Naive thymus-derived CD4-positive, alpha-beta T cell (primary cell): Measurements from ENCODE around the gene YEATS2. TPM values are rescaled to one million over a fixed set of nuclear protein-coding genes. Genes with fewer than 3 reads are reported as not detected.

ENCODE experiments used
- ATAC-seq: fragments of 150-1000 bp; cut with Tn5 transposase; 2 replicates; pipeline ENCODE4 v1.10.0; 2021; ENCODE audit warnings: mild to moderate bottlenecking, moderate library complexity
- CTCF ChIA-PET: fragments of 350-600 bp; sonication (Branson Sonifier 250); formaldehyde crosslinking; loops from one replicate; lab custom pipeline; 2021; ENCODE audit warnings: antibody characterized with exemption; lab: Charles Lee
- POLR2A ChIA-PET: fragments of 350-600 bp; sonication (Branson Sonifier 250); formaldehyde crosslinking; loops from one replicate; lab custom pipeline; 2021; ENCODE audit warnings: antibody characterized with exemption, inconsistent platforms; lab: Charles Lee
- DNase-seq, 9 donors: peaks; one replicate each; pipeline versions ENCODE4 v3.0.0 to v3.0.0-alpha.2; 2020 to 2022; ENCODE audit warnings: mixed read lengths in 1 of 9
- H3K27ac ChIP-seq: one replicate; pipeline ENCODE4 v1.7.0; 2013; ENCODE audit warnings: mild to moderate bottlenecking, low read depth, low read length, moderate library complexity
- H3K27me3 ChIP-seq, 2 donors: one replicate each; pipeline ENCODE4 v1.7.0; 2013; ENCODE audit warnings: low read length in 2 of 2, mild to moderate bottlenecking in 2 of 2, moderate library complexity in 2 of 2; ENCODE audit not compliant: control insufficient read depth in 2 of 2, insufficient read depth in 2 of 2
- H3K36me3 ChIP-seq, 3 experiments: 1 replicate in 2 of 3; 2 replicates in 1 of 3; pipeline ENCODE4 v1.7.0; 2013; ENCODE audit warnings: low read length in 3 of 3, mild to moderate bottlenecking in 3 of 3, moderate library complexity in 1 of 3; ENCODE audit not compliant: insufficient read depth in 3 of 3, control insufficient read depth in 2 of 3
- H3K4me1 ChIP-seq, 2 donors: one replicate each; pipeline ENCODE4 v1.7.0; 2013; ENCODE audit warnings: low read length in 2 of 2, mild to moderate bottlenecking in 2 of 2, moderate library complexity in 1 of 2; ENCODE audit not compliant: control insufficient read depth in 2 of 2, insufficient read depth in 2 of 2
- H3K4me3 ChIP-seq: 2 replicates; pipeline ENCODE4 v1.7.0; 2013; ENCODE audit warnings: mild to moderate bottlenecking, low read length
- H3K9me3 ChIP-seq, 3 experiments: 1 replicate in 2 of 3; 2 replicates in 1 of 3; pipeline ENCODE4 v1.7.0; 2013; ENCODE audit warnings: low read length in 3 of 3; ENCODE audit not compliant: control insufficient read depth in 2 of 3
- H3K27ac Mint-ChIP-seq, 9 donors: one replicate each; pipeline ENCODE4 v1.8.0; 2020 to 2022; ENCODE audit warnings: mixed read lengths in 9 of 9, mild to moderate bottlenecking in 8 of 9, moderate library complexity in 5 of 9, inconsistent platforms in 2 of 9
- H3K27me3 Mint-ChIP-seq, 5 donors: one replicate each; pipeline ENCODE4 v1.8.0; 2021 to 2022; ENCODE audit warnings: mixed read lengths in 5 of 5, mild to moderate bottlenecking in 1 of 5
- H3K36me3 Mint-ChIP-seq, 5 donors: one replicate each; pipeline ENCODE4 v1.8.0; 2020 to 2022; ENCODE audit warnings: mixed read lengths in 5 of 5, mild to moderate bottlenecking in 3 of 5, inconsistent platforms in 1 of 5
- H3K4me1 Mint-ChIP-seq, 7 donors: one replicate each; pipeline ENCODE4 v1.8.0; 2020 to 2022; ENCODE audit warnings: mixed read lengths in 7 of 7, mild to moderate bottlenecking in 3 of 7, inconsistent platforms in 1 of 7
- H3K4me3 Mint-ChIP-seq, 10 donors: one replicate each; pipeline ENCODE4 v1.8.0; 2020 to 2022; ENCODE audit warnings: mild to moderate bottlenecking in 10 of 10, mixed read lengths in 10 of 10, moderate library complexity in 6 of 10, inconsistent platforms in 2 of 10
- H3K9me3 Mint-ChIP-seq, 11 donors: one replicate each; pipeline ENCODE4 v1.8.0; 2020 to 2022; ENCODE audit warnings: mixed read lengths in 11 of 11, mild to moderate bottlenecking in 4 of 11, inconsistent platforms in 1 of 11, moderate library complexity in 1 of 11
- intact Hi-C, 2 donors: fragments of 100-400 bp; cut with micrococcal nuclease; formaldehyde crosslinking; loops; one replicate each; pipeline ENCODE4 v1.15.1; 2023
- polyA plus RNA-seq, 2 donors: library from polyadenylated mRNA; unstranded; fragments of 300-500 nt; fragmentation: Illumina TruSeq; gene quantifications; one replicate each; pipeline ENCODE4 v1.2.3, GENCODE V29; 2021
- total RNA-seq, 6 experiments: library from RNA in 5 of 6; stranded (reverse) in 5 of 6; gene quantifications; 1 replicate in 5 of 6; 2 replicates in 1 of 6; pipeline ENCODE4 v1.2.3 and lab custom pipeline; 2021 to 2026

YEATS2 gene
- total and polyA plus RNA-seq, 7 experiments from 2014 or later, result 5.5 to 61.4 (median 21.0) TPM

DNA sequence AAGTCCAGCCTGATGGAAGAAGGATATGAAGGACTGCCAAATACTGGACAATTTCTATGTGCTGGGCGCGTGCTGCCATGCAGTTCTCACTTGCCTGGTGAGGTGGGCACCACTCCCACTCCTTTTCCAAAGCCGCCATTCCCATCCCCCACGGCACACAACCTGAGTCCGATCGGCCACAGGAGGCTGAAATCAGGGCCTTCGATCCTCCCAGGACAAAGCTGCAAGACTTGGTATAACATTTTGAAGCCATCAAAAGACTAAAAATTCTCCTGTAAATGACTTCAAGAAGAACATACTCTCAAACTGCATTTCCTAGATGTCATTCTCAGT, 130.9 kb downstream of the YEATS2 start:
- Histone ChIP-seq H3K36me3 (peaks cover 0 to 33% (median 4%) of the 10 kb centered on the region in 3 experiments), H3K4me1 (peaks cover 7 to 11% of the 10 kb centered on the region in 2 donors), H3K27ac (no peak overlapping the region), H3K9me3 (no peaks in the 10 kb centered on the region), H3K4me3 (no peak overlapping the region), H3K27me3 (no peaks in the 10 kb centered on the region)
- peaks cover 0 to 18% (median 0%) of the 10 kb centered on the region in 5 donors for H3K27me3 Mint-ChIP-seq
- POLR2A ChIA-PET, result no interaction called here
- CTCF ChIA-PET, result interaction anchor here (1.2 kb wide), 1 partner anchor 56 kb away, joined by 4 read pairs; the partner anchor contains the start of gene PARL
- peak overlapping the region in 2 of 9 donors; percentile 18 to 25 for H3K27ac Mint-ChIP-seq
- peaks cover 0 to 4% (median 0%) of the 10 kb centered on the region in 11 donors for H3K9me3 Mint-ChIP-seq
- ATAC-seq, result no peak
- peaks cover 0 to 13% (median 3%) of the 10 kb centered on the region in 5 donors for H3K36me3 Mint-ChIP-seq
- DNase-seq, result no peak
- intact Hi-C loops, result loop anchor here in 1 of 2 donors (1.0 kb wide), 1 partner anchor 12 kb away; no protein-coding TSS in a partner anchor
- peak overlapping the region in 1 of 10 donors; percentile 1 for H3K4me3 Mint-ChIP-seq
- H3K4me1 Mint-ChIP-seq, result peaks cover 5 to 15% (median 11%) of the 10 kb centered on the region in 7 donors

DNA sequence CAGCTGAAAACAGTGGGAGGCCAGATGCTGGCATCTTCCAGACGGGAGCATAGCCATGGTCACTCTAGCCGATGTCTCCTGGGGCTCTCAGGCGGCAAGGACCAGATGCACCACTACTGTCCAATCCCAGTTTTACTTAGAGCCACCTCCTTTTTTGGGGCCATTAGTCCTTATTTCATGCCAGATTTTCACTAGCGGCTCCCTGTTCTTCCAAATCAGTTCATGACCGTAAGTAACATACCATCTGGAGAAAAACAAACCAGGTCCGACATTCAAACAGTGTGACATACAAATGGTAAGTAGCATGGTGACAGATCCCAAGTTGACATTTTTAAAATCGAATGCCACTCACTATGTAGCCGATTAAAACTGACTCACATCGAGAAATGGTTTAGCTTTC, 131.9 kb downstream of the YEATS2 start:
- peaks cover 0 to 8% (median 0%) of the 10 kb centered on the region in 5 donors for H3K27me3 Mint-ChIP-seq
- no peak overlapping the region for H3K4me3 Mint-ChIP-seq
- no peak overlapping the region for H3K4me3 ChIP-seq
- intact Hi-C loops, result no loop called here
- H3K36me3 ChIP-seq, result peaks cover 0 to 41% (median 4%) of the 10 kb centered on the region in 3 experiments
- H3K4me1 ChIP-seq, result peaks cover under 1 to 3% of the 10 kb centered on the region in 2 donors
- H3K9me3 Mint-ChIP-seq, result peaks cover 0 to 2% (median 0%) of the 10 kb centered on the region in 11 donors
- DNase-seq (no peak), ATAC-seq (no peak)
- peak overlapping the region in 1 of 9 donors; percentile 4 for H3K27ac Mint-ChIP-seq
- CTCF ChIA-PET, result no interaction called here
- peaks cover 0 to 7% (median 5%) of the 10 kb centered on the region in 7 donors for H3K4me1 Mint-ChIP-seq
- peaks cover 0 to 19% (median 3%) of the 10 kb centered on the region in 5 donors for H3K36me3 Mint-ChIP-seq
- no peaks in the 10 kb centered on the region for H3K9me3 ChIP-seq
- no peaks in the 10 kb centered on the region for H3K27me3 ChIP-seq
- POLR2A ChIA-PET, result no interaction called here
- no peak overlapping the region for H3K27ac ChIP-seq

DNA sequence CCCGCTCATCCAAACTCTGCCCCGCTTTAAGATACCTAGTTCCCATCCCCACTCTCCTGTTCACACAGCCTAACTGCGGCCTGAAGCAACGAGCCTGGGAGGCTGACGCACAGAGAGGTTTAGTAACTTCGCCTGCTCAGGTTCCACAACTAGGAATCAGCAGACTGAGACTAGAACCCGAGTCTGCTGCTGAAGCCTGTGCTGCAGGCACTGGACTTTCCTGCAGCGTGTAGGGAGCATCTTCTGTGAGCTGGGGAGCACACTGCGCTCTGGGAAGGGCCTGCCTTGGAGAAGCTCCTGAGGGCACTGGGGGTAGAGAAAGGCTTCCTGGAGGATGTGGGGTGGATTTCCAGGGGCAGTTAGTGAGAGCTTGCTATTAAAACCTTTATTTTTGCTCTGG, 132.6 kb downstream of the YEATS2 start:
- H3K9me3 Mint-ChIP-seq, result peaks cover 0 to 2% (median 0%) of the 10 kb centered on the region in 11 donors
- DNase-seq (no peak), ATAC-seq (no peak)
- Histone ChIP-seq H3K4me1 (no peaks in the 10 kb centered on the region), H3K27ac (no peak overlapping the region), H3K9me3 (no peaks in the 10 kb centered on the region), H3K36me3 (peaks cover 0 to 42% (median 4%) of the 10 kb centered on the region in 3 experiments), H3K4me3 (no peak overlapping the region), H3K27me3 (no peaks in the 10 kb centered on the region)
- H3K27me3 Mint-ChIP-seq, result peaks cover 0 to 7% (median 0%) of the 10 kb centered on the region in 5 donors
- intact Hi-C loops, result no loop called here
- H3K4me3 Mint-ChIP-seq, result no peak overlapping the region
- peaks cover 0 to 6% (median 4%) of the 10 kb centered on the region in 7 donors for H3K4me1 Mint-ChIP-seq
- peaks cover 0 to 20% (median 3%) of the 10 kb centered on the region in 5 donors for H3K36me3 Mint-ChIP-seq
- CTCF ChIA-PET, result interaction anchor here (0.6 kb wide), 1 partner anchor 38 kb away, joined by 6 read pairs; no protein-coding TSS in a partner anchor
- POLR2A ChIA-PET, result no interaction called here
- peak overlapping the region in 4 of 9 donors; percentile 39 to 84 (median 46) for H3K27ac Mint-ChIP-seq

DNA sequence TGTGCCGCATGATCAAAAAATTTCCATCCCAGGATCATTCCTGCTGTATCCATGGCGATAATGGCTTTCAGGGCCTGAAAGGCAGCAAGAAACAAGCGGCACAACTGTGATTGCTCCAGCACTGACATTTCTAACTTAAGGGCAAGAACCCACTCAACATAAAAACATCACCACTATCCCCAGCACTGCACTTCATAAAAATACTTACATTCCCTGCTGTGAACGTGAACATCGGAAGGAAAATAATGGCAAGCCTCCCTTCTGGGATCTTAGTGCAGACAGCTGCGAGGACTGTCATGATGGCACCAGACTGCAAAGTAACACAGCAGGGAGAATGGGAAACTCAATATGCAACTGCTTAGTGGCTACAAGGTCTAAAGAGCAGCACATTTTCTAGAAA, 135.9 kb downstream of the YEATS2 start:
- DNase-seq (no peak), ATAC-seq (no peak)
- Mint-ChIP-seq H3K27me3 (no peaks in the 10 kb centered on the region), H3K4me1 (no peaks in the 10 kb centered on the region), H3K27ac (peak overlapping the region in 1 of 9 donors; percentile 36), H3K36me3 (peaks cover 0 to 26% (median 3%) of the 10 kb centered on the region in 5 donors), H3K4me3 (no peak overlapping the region), H3K9me3 (no peaks in the 10 kb centered on the region)
- intact Hi-C loops, result no loop called here
- Histone ChIP-seq H3K4me1 (no peaks in the 10 kb centered on the region), H3K4me3 (no peak overlapping the region), H3K36me3 (peaks cover 0 to 54% (median 4%) of the 10 kb centered on the region in 3 experiments), H3K27me3 (no peaks in the 10 kb centered on the region), H3K27ac (no peak overlapping the region), H3K9me3 (no peaks in the 10 kb centered on the region)
- ChIA-PET CTCF (no interaction called here), POLR2A (no interaction called here)

DNA sequence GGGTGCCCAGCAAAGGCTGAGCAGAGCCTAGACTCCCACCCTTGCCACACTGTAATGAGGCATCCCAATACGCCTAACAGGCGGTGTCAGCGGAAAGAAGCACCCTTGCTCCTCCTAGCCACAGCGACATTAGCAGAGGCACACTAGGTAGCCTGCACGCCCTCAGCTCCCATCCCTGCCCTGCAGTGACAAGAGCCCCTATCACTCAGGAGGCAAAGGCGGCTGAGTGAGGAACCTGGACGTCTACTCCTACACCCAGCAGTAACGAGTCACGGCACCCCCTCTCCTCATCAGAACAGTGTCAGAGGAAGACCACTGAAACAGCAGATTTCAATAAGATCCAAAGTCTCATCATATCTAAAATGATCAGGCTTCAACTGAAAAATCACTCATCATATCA, 139.8 kb downstream of the YEATS2 start:
- CTCF ChIA-PET, result no interaction called here
- DNase-seq (no peak), ATAC-seq (no peak)
- no peaks in the 10 kb centered on the region for H3K27me3 Mint-ChIP-seq
- Histone ChIP-seq H3K9me3 (no peaks in the 10 kb centered on the region), H3K27ac (no peak overlapping the region), H3K4me3 (no peak overlapping the region), H3K27me3 (no peaks in the 10 kb centered on the region), H3K4me1 (no peaks in the 10 kb centered on the region), H3K36me3 (peaks cover 4 to 66% (median 7%) of the 10 kb centered on the region in 3 experiments)
- POLR2A ChIA-PET, result no interaction called here
- no peak overlapping the region for H3K4me3 Mint-ChIP-seq
- H3K9me3 Mint-ChIP-seq, result no peaks in the 10 kb centered on the region
- H3K27ac Mint-ChIP-seq, result peak overlapping the region in 2 of 9 donors; percentile 68 to 73
- intact Hi-C loops, result no loop called here
- H3K4me1 Mint-ChIP-seq, result peaks cover 0 to 3% (median 0%) of the 10 kb centered on the region in 7 donors
- peaks cover 0 to 35% (median 13%) of the 10 kb centered on the region in 5 donors for H3K36me3 Mint-ChIP-seq

DNA sequence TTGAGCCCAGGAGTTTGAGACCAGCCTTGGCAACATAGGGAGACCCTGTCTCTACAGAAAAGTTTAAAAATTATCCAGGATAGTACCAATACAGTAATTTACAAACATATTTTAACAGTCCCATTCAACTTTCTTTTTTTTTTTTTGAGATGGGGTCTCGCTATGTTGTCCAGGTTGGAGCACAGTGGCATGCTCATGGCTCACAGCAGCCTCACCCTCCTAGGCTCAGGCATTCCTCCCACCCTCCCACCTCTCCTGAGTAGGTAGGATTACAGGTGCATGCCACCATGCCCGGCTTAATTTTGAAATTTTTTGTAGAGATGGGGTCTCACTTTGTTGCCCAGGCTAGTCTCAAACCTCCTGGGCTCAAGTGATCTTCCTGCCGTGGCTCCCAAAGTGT, 140.3 kb downstream of the YEATS2 start:
- ATAC-seq (no peak), DNase-seq (no peak)
- H3K27me3 ChIP-seq, result no peaks in the 10 kb centered on the region
- POLR2A ChIA-PET, result no interaction called here
- peaks cover 0 to 3% (median 0%) of the 10 kb centered on the region in 7 donors for H3K4me1 Mint-ChIP-seq
- no peaks in the 10 kb centered on the region for H3K9me3 ChIP-seq
- peak overlapping the region in 1 of 9 donors; percentile 73 for H3K27ac Mint-ChIP-seq
- CTCF ChIA-PET, result no interaction called here
- H3K4me1 ChIP-seq, result no peaks in the 10 kb centered on the region
- H3K4me3 ChIP-seq, result no peak overlapping the region
- H3K27ac ChIP-seq, result no peak overlapping the region
- no peaks in the 10 kb centered on the region for H3K9me3 Mint-ChIP-seq
- H3K27me3 Mint-ChIP-seq, result no peaks in the 10 kb centered on the region
- intact Hi-C loops, result no loop called here
- peaks cover 0 to 31% (median 13%) of the 10 kb centered on the region in 5 donors for H3K36me3 Mint-ChIP-seq
- peaks cover 4 to 64% (median 7%) of the 10 kb centered on the region in 3 experiments for H3K36me3 ChIP-seq
- no peak overlapping the region for H3K4me3 Mint-ChIP-seq

DNA sequence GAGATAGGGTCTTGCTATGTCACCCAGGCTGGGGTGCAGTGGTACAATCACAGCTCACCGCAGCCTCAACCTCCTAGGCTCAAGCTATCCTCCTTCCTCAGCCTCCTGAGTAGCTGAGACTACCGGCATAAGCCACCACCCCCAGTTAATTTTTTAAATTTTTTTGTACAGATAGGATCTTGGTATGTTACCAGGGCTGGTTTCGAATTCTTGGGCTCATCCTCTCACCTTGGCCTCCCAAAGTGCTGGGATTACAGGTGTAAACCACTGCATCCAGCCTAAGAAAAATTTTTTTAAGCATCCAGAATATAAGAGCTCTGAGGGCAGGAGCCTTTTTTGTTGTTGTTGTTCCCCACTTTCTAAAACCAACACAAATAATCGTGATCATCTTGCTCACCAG, 142.2 kb downstream of the YEATS2 start:
- no peaks in the 10 kb centered on the region for H3K9me3 ChIP-seq
- H3K27ac ChIP-seq, result no peak overlapping the region
- H3K4me3 ChIP-seq, result no peak overlapping the region
- DNase-seq (no peak), ATAC-seq (no peak)
- H3K27me3 Mint-ChIP-seq, result no peaks in the 10 kb centered on the region
- peaks cover 0 to 4% (median 0%) of the 10 kb centered on the region in 7 donors for H3K4me1 Mint-ChIP-seq
- POLR2A ChIA-PET, result no interaction called here
- intact Hi-C loops, result loop anchor here in 1 of 2 donors (1.0 kb wide), 1 partner anchor 11 kb away; no protein-coding TSS in a partner anchor
- CTCF ChIA-PET, result interaction anchor here (0.6 kb wide), 1 partner anchor 722 kb away, joined by 6 read pairs; no protein-coding TSS in a partner anchor
- H3K36me3 Mint-ChIP-seq, result peaks cover 0 to 27% (median 9%) of the 10 kb centered on the region in 5 donors
- H3K27ac Mint-ChIP-seq, result no peak overlapping the region
- no peak overlapping the region for H3K4me3 Mint-ChIP-seq
- H3K9me3 Mint-ChIP-seq, result no peaks in the 10 kb centered on the region
- H3K36me3 ChIP-seq, result peaks cover 4 to 63% (median 7%) of the 10 kb centered on the region in 3 experiments
- no peaks in the 10 kb centered on the region for H3K4me1 ChIP-seq
- no peaks in the 10 kb centered on the region for H3K27me3 ChIP-seq
